GM21360 (cell line): Measurements from ENCODE around the gene MTCH2.
A peak's percentile ranks its signal among the peaks of the same experiment; 100 is the strongest.
"Not testable (repeated sequence)": the region's sequence is repeated elsewhere in the genome, so short reads cannot be mapped to it uniquely, and the experiment has no call there.

Experiments used
- ATAC-seq: cut with Tn5 transposase; IDR thresholded peaks from one replicate; pipeline ENCODE4 v1.9.1; 2021; ENCODE audit warnings: mild to moderate bottlenecking, moderate library complexity; ENCODE audit not compliant: unreplicated experiment

Gene MTCH2

DNA sequence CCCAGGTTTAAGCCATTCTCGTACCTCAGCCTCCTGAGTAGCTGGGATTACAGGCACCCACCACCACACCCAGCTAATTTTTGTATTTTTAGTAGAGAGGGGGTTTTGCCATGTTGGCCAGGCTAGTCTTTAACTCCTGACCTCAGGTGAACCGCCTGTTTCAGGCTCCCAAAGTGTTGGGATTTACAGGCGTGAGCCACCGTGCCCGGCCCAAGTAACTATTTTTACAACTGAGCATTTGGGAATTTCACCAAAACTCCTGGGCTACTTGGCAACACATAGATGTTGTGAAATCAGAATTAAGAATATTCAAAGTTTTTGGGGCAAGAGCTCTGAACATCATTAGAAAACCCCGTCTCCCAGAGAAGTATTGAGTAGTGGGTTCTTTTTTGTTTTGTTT lies 1.9 kb downstream of the MTCH2 start:
- not testable (repeated sequence) for ATAC-seq

DNA sequence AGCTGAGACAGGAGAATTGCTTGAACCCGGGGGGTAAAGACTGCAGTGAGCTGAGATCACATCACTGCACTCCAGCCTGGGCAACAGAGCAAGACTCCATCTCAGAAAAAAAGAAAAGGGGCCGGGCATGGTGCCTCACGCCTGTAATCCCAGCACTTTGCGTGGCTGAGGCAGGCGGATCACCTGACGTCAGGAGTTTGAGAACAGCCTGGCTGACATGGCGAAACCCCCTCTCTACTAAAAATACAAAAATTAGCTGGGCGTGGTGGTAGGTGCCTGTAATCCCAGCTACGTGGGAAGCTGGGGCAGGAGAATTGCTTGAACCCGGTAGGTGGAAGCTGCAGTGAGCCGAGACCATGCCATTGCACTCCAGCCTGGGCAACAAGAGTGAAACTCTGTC lies 6.0 kb downstream of the MTCH2 start:
- ATAC-seq = not testable (repeated sequence)

DNA sequence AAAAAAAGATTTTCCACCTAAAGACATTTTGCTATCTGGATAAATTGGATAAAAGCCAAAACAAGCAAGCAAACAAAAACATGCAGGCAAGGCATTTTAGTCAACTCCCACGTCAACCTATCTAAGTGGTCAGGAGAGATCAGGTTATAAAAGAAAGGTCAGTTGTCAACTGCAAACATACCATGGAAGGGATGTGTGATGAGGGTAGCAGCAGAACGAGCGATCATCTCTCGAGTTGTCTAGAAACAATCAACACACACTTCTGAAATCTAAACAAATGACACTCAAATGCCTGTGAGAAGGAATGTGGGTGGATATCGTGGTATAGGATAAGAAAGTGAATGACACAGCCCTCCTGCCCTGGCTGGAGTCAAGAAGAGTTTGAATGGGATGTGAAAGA lies 10.9 kb downstream of the MTCH2 start:
- ATAC-seq = no peak

DNA sequence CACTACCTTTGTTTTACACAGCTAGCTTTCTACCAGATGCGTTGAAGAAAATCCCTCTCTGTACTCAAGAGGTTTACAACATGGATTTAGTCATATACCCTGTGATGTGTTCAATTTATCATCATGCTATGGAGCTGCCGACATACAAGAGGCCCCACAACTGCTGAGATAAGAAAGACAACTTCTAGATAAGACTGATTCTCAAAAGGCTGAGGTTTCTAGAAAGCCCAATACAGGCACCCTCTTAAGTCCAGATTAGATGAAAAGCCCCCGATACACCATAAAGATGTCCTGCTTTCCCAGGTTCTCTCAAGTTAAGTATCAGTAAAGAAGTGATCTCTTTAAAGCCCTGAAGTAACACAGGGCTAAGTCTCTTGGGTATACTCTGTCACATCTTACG lies 14.3 kb downstream of the MTCH2 start:
- no peak for ATAC-seq

DNA sequence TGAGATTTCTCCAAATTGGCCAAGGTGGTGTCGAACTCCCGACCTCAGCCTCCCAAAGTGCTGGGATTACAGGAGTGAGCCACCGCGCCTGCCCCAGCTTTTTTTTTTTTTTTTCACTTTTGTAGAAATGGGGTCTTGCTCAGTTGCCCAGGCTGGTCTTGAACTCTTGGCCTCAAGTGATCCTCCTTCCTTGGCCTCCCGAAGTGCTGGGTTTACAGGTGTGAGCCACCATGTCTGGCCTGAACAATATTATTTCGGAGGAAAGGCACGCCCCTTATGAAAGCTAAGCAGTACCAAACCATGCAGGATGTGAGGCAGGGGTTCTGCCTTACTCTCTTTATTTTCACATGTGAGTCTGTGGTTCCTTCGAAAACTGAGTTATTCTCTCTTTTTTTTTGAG lies 16.1 kb downstream of the MTCH2 start:
- no peak for ATAC-seq

DNA sequence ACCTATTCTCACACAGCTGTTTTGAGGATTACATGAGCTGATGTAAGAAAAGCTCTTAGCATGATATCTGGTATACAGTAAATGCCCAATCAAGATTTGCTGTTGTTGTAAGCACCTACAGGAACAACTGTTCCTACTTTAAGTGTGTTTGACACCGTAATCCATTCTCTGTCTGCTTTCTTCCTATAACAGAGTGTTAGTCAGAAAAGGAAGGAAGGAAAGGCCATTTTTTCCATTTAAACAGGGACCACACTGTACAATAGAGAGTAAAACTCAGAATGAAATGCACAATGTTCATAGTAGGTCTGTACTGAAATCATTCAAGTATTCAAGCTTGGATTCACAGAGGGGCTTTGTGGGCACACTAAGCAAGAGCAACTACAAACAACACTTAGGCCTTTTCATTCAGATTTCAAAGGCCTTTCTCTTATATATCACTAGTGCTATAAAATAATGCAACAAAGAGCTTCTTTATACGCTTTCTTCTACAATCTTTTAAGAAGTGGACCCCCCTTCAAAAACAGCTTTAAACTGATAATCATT lies 21.5 kb downstream of the MTCH2 start:
- ATAC-seq = no peak

DNA sequence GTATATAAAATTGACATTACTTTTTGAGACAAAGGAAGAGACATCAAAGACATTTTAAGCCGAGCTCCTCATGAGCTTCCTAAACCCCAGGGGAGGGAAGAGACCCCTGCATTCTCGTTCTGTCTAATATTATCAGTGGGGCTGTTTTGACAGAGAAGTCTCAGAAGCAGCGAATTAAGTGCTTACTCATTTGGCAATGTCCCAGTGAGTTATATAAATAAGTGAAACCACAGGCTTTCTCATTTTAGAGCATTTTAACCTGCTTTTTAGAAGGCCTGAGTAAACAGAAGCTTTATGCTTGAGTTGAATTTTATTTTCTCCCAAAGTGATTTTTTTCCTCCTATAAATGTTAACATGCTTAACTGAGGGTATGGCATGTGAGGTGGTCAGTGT lies 24.9 kb downstream of the MTCH2 start:
- no peak for ATAC-seq

DNA sequence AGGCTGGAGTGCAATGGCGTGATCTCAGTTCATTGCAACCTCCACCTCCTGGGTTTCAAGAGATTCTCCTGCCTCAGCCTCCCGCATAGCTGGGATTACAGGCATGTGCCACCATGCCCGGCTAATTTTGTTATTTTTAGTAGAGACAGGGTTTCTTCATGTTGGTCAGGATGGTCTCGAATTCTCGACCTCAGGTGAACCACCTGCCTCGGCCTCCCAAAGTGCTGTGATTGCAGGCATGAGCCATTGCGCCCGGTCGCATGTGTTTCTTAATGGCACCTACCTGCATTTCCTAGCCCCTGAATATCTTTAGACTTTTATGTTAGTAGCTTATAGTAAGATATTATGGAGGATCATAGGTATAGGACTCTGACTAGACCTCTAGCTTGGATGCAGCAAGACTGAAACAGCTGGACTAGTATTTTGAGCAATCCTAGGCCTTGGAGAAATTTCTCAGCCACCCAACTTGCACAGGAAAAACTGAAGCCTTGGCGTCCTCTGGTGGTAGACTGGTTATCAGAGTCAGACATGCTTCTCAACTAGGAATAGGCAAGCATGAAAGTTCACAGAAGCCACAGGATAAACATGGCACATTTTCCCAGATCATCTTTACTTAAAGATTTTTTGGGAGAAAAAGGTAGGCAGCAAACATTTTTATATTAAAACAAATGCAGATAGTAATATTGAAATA lies 25.5 kb downstream of the MTCH2 start:
- no peak for ATAC-seq

DNA sequence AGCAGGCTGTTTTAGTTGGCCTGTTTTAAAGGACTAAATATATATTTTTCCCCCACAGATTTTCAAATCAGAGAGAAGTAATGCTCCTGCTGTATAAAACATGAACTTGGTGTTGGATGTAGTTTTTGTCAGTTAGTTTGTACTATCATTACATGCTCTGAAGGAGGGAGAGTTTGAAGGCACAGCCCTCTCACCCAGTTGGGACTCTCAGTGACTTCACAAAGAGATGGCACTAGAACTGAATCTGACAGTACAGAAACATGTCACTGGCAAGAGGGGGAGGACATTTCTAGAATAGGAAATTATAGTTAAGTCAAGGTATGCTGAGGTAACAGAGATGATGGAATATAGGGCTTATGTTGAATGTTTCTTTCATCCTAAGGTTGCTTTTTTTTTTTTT lies 27.1 kb downstream of the MTCH2 start:
- no peak for ATAC-seq

DNA sequence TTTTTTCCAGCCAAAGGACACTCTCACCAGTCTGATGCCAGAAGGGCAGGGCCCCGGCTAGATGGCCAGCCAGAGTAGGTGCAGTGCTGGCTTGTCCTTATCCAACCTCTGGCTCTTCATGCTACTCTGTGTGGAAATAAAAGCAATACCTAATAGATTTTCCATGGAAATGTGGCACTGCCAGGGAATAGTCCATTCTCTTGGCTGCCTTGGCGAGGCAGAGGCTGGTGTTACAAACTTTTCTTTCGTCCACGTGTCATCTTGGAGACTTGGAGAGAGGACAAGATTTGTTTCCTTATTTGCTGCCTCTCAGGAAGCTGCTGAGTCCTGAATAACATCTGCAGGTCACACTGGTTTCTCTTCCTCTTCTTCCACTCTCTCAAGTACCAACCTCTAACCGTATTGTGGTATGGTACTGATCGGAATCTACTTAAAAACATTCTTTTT lies 31.0 kb downstream of the MTCH2 start:
- peak; percentile 65 for ATAC-seq

DNA sequence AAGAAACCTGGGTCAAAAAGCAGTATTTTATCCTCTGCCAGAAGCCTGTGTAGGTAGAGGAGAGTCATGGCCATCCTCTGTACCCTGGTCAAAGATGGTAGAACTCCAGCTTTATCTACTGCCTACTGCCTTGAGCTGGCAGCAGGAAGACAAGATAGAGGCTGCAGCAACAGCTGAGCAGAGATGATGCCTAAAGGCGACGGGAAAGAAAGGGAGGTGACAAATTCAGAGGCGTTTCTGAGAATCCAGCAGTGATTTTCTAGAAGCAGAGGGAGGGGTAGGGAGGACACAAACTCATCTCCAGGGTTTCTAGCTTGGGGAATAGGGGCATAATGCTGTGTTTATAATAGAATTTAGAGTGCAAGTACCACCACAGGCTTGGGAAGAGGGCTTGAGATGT lies 32.7 kb downstream of the MTCH2 start:
- ATAC-seq = no peak

DNA sequence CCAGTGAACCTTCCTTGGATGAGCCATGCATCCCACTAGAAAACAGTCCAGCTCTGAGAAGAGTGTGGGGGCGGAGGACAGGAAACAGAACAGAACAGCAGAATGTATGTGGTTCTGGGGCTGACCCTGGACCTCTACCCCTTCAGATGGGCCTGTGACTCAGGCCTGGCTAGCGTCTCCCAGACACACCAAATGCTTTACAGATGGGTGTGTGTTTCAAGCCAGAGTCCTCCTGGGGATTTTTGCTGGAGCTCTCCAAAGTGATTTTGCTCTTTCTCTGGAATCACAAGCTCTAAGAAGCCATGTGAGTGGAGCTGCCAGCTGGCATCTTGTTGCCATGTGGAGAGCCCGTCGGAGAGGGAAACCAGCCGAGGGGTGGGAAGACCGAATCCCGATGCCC lies 35.0 kb downstream of the MTCH2 start:
- ATAC-seq = no peak

DNA sequence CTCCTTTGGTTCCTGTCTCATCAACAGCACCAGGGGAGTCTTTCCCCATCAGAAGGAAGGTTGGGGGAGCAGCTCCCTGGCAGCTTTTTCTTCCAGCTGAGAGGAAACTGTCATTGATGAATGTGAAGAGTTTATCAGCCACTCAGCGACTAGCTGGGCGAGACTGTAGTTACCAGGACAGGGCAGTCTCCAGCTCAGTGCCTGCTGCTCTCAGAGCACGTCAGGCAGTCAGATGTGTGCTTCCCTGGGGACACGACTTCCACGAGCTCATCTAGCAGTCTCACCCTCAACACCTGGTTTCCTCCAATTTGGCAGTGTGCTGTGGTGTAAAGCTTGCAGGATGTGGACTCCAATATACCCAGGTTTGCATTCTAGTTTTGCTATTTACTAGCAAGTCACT lies 35.6 kb downstream of the MTCH2 start:
- no peak for ATAC-seq

DNA sequence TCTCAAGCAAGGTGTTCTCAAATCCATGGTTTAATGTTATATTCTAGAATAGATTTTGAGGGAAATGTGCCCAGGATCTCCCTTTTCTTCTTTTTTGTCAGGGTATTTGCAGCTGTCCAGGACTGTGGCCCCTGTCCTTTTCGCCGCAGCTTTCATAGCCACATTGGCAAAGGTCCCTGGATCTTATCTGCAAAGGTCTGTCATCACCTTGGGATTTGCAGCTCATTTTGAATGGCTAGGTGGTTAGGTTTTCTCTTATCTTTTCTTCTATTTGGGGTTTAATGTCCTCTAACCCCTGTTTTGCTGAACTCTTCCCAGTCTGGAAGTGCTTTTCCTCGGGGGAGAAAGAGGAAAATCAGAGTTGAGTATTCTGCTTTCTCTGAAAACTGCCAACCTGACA lies 36.4 kb downstream of the MTCH2 start:
- ATAC-seq = no peak

DNA sequence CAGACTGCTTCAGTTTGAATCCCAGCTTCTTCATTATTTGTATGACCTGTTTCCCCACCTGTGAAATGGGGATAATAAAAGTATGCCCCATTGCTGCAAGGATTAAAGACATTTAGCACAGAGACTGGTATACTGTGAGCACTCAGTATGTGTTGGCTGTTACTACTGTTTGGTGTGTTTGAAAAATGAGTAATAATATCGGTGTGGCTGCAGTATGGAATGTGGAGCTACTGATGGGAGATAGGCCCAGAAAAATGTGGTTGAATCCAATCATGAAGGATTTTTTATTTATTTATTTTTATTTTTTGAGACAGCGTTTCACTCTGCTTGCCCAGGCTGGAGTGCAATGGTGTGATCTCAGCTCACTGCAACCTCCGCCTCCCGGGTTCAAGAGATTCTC lies 39.1 kb downstream of the MTCH2 start:
- ATAC-seq = no peak

DNA sequence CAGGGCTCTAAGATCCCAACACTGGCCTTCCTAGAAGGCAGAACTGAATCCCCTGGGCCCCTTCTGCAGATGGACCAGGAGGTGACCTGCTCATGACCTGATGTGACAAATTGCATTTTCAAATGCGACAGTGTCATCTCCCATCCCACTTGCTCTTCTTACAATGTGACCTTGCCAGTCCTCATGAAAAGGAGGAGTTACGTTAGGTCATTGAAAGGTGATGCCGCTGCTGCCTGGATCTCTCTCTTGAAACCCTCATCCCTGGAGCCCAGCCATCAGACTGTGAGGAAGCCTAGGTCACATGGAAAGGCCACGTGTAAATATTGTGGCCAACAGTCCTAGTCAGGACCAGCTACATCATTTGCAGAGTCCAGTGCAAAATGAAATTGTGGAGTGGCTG lies 42.5 kb downstream of the MTCH2 start:
- no peak for ATAC-seq

DNA sequence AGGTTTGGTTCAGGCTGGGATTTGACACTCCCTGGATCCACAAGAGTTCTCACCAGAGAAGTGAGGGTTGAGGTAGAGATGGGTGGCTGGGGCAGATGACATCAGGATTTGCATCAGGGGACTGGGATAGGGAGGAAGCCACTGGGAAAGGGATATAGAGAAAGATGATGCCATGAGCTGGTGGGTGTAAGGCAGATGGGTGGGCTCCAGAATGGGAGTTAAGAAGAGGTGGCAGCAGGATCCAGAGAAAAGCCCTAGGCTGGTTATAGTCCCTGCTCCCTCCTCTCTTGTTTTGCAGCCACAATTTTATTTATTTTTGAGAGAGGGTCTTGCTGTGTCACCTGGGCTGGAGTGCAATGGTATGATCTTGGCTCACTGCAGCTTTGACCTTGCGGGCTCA lies 46.4 kb downstream of the MTCH2 start:
- no peak for ATAC-seq

DNA sequence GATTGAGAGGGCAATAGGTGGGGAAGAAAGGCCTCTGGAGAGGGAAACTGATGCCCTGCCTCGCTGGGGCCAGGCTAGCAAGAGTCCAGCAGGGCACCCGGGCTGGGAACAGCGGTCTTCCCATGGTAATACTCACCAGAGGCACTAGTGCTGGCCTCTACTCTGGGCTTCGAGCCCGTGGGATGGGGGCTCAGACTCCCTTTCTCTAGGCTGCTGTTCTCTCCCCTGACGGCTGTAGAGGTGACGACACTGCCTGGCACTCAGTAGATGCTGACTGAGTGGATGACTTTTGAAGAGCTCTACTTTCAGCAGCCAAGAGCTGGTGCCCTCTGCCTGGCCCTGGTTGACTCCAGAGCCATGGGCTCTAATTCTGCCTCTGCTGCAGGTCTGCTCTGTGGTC lies 47.3 kb downstream of the MTCH2 start:
- ATAC-seq = no peak

DNA sequence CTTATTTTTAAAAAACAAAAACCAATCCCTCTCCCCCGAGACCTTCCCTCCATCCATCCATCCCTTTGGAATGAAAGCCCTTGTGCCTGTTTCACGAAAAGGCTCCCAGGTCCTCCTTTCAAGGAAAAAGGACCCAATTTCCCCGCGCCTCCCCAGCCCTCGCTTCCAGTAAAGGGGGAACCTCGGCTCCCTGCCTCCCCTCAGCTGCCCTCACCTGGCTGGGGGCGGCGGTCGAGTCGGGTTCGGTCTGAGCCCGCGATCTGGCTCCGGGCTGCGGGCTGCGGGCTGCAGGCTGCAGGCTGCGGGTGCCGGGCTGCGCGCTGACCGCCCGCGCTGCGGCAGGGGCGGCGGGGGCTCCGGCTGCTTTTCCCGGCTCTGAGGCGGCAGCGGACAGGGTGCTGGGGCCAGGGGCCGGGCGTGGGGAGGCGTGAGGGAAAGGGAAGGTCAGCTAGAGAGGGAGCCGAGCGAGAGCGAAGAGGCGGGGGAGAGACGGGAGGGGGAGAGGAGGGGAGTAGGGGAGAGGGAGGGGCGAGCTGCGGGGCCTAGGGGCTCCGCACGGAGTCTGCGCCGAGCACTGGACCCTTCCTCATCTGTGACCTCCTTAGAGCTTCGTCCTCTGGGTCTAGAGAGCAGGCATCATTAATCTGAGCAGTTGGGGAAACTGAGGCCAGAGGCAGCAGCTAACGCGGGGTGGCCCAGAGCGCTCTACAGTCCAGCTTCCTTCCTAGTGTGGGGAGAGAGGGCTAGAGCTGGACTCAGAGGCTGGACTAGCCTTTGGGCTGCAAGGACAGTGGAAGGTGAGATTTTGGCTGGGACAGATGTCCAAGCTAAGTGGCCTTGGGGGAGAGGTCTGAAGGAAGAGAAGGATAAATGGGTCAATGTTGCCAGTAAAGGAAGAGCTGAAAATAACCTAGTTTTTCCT lies 48.2 kb downstream of the MTCH2 start, which contains the start of gene C1QTNF4:
C1QTNF4 (minus strand) TSS at position 478 of the 922 bp plus-strand sequence. CDS start 3,601 bp downstream, outside the sequence.
- ATAC-seq = no peak

DNA sequence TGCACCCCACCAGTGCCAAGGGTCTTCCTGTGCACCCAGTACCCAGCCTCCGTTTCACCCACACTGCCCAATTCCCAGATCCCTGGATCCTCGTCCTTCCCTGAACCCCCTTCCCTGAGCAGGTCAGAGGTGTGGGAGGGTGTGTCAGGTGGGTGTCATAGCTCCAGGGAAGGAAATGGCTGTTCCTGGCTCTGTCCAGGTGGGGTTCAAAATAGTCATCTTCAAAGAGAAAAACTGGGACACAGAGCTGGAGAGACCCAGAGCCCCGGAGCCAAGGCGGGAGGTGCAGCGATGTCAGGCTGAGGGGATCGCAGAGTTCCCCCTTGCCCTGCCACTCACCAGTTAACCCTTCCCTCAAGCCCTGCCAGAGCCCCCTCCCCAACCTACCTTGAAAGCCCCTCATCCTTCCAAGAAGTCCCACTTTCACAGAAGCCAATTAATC lies 48.8 kb downstream of the MTCH2 start:
- no peak for ATAC-seq

DNA sequence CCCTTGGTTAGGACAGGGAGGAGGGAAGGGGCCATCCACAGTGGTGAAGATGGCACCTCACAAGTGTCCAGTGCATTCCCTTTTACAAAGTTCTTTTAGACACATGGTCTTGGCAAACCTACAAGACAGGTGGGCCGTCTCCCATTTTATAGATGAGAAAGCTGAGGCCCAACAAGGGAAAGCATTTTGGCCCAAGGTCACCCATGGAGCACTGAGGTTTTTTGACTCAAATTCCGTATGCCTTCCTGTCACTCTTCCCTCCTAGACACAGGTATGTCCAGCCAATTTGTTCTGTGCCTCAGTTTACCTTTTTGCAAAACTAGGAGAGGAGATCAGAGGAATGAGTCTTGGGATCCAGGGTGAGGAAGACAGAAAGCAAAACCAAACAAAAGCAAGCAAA lies 49.4 kb downstream of the MTCH2 start:
- no peak for ATAC-seq

DNA sequence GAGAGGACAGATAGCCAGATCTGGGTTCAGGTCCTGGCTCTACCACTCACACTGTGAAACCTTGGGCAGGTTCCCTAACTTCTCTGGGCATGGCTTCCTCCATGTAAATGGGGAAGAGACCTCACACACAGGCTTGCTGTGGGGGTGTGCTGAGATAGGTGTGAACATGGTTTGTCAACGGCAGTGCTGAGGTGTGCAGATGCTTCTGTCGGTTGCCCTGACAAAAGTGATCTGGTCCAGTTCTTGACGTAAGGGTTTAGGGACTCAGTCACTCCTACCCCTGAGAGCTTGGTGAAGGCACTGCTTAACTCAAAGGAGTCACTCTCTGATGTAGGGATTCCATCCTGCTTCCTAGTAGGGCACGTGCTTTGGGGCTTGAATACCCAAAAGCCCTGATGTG lies 50.1 kb downstream of the MTCH2 start:
- ATAC-seq = no peak
